ENCODE data around the gene RRP7A.

DNA sequence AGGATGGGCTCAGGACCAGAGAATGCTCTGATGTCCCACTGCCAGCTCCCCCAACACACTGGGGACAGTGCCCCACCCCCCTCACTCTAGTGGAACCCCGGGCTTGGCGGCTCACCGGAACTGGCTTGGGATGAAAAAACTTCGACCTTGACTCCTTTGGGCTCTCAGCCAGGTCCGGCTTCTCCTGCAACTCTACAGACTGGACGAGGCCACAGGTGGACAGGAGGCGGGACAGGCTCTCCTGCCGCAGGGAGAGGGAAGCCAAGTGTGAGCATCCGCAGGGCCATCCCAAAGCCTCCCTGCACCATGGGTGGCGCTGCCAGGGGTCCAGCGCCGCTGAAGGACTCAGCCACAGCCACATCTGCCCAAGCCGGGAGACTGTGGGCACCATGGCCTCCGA, 3.7 kb downstream of the RRP7A start:
- TF ChIP-seq, protein P1, sequence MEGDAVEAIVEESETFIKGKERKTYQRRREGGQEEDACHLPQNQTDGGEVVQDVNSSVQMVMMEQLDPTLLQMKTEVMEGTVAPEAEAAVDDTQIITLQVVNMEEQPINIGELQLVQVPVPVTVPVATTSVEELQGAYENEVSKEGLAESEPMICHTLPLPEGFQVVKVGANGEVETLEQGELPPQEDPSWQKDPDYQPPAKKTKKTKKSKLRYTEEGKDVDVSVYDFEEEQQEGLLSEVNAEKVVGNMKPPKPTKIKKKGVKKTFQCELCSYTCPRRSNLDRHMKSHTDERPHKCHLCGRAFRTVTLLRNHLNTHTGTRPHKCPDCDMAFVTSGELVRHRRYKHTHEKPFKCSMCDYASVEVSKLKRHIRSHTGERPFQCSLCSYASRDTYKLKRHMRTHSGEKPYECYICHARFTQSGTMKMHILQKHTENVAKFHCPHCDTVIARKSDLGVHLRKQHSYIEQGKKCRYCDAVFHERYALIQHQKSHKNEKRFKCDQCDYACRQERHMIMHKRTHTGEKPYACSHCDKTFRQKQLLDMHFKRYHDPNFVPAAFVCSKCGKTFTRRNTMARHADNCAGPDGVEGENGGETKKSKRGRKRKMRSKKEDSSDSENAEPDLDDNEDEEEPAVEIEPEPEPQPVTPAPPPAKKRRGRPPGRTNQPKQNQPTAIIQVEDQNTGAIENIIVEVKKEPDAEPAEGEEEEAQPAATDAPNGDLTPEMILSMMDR (IDR thresholded peaks at IDR 0.05; ENCODE audit: insufficient read depth, low read length, poor library complexity, severe bottlenecking): no peak
- no peak for TF ChIP-seq EZH2phosphoT487 (conservative IDR thresholded peaks at IDR 0.05; ENCODE audit: low read length)

Measured in SU-DHL-6 (cell line).